ENCODE results near the gene COLEC12.

- TF ChIP-seq POLR2A (IDR thresholded peaks at IDR 0.05) (no peak), POLR2AphosphoS5 (IDR thresholded peaks at IDR 0.05) (no peak), CTCF (IDR thresholded peaks at IDR 0.05) (no peak)
Measured at GRCh38 chr18:524466-524865, 24.0 kb upstream of the COLEC12 start.
